Activated T-cell treated with anti-CD3 and anti-CD28 coated beads for 4 hours (primary cell): ENCODE measurements around the gene PAPPA2.

Source experiments
- DNase-seq: peaks from one replicate; pipeline ENCODE4 v3.0.0-alpha.2; 2020

Gene PAPPA2

DNA sequence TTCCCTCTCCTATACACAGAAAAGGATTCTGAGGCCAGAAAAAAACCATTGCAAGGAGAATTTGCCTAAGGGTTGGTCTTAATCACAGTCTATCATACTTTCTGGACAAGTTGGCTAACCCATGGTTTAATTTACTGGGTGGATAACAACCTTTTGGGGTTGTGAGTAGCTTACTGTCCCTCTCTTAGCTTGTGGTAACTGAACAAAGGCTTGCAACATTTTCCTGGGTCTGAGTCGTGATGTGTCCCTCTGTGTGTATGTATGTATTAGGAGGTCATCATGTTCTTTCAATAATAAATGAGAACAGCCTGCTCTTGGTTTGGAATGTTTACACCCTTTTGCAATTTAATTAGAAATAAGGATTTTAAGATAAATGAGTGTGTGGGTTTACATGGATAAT, 36.7 kb downstream of the PAPPA2 start:
- no peak for DNase-seq

DNA sequence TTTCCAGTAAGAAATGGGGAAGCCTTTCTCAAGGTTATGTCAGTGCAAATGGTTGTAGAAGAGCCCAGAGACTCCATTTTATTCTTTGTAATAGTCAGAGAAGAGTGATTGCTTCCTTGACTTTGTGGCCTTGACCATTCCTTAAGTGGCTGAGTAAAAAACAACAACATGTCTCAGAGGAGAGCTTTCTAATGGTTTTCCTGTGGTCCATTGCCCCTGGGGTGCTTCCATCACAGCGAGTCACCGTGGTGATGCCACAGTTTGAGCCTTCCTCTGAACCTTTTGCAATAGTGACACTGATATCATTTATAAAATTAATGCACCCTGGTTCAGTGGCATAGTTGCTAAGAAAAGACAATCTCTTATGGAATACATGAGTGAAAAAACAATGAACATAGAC, 38.6 kb downstream of the PAPPA2 start:
- no peak for DNase-seq

DNA sequence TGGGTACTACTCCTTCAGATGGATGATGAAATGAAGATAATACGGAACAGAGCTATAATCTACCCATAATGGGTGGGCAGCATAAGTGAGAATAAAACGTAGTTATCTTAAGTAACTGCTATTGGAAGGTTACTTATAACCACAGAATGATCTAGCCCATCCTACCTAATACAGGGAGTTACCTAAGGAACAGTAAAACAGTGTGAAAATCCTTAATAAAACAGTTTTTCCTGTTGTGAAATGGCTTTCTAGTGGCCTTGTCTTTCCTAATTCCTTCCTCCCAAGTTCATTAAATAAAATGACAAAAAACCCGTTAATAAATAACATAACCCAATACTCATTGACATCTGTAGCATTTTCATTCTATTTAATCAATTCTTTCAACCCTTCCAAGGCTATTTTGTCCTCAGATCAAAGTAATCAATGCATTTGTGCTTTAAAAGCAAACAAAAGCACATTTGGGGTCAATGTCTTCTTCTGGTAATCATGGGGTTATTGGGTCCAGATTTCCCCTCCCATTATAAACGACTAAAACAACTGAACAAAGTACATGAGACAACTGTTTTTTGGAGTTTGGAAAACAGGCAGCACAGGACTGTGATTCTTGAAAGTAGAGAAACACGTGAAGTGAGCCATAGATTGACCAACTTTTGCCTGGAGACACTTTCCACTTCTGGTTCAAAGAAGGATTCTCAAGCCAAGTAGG, 42.0 kb downstream of the PAPPA2 start:
- DNase-seq: no peak

DNA sequence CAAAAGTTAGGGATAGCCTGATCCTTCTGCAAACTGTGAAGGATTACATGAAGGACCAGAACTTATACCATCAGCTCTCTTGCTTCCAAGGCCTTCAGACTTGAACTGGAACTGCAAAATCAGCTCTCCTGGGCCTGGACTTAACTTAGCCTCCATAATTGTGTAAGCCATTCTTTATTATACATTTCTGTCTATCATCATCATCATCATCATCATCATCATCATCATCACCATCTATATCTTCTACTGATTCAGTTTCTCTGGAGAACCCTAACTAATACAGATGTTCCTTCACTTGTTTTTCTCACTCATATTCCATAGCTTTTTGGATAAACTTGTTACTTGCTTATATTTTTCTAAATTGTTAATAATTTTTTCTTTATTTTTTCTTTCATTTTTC, 50.0 kb downstream of the PAPPA2 start:
- no peak for DNase-seq

DNA sequence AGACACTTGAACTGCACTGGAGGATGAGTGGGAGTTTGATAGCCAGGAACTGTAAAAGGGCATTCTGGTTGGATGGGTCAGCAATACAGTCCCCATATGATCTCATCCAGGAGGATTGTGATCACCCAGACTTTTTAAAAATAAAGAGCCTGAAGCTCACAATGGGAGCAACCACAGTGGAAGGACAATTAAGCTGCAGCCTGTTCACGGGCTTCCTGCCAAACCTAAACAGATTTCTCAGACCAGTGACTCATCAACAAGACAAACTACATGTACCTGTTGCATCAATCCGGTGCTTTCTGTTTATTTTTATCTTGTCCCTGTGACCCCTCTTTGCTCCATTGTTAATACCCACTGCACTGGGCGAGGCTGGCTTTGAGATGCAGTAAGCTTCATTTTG, 52.3 kb downstream of the PAPPA2 start:
- no peak for DNase-seq

DNA sequence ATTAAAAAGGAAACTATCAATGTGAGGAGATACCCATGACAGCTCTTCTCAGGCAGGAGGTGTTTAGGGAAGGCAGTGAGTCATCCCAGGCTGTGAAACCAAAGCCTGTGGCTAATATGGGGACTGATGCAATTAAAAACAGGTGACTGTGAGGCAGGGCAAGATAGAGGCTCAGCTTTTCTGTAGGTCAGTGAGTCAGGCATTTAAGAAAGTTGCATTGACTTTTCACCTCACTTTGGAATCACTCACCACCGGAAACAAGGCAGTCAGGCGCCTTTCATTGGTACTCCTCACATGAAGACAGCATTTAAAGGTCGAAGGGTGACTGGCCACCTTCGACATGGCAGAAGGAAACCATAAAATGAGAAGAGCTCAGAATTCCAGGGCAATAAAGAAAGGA, 54.5 kb downstream of the PAPPA2 start:
- DNase-seq: no peak

DNA sequence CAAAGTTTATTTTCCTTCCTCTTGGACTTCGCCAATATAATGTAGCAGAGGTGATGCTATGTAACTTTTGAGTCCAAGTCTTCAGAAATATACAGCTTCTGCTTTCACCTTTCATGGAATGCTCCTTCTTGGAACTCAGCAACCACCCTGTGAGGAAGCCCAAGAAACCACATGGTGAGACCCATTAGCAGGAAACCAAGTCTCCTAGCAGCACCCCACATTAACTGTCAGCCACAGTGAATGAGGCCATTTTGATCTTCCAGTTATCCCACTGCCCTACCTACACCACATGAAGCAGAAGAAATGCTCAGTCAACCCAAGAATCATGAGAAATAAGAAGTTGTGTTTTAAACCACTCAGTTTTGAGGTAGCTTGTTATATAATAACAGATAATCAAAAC, 58.2 kb downstream of the PAPPA2 start:
- DNase-seq: no peak

DNA sequence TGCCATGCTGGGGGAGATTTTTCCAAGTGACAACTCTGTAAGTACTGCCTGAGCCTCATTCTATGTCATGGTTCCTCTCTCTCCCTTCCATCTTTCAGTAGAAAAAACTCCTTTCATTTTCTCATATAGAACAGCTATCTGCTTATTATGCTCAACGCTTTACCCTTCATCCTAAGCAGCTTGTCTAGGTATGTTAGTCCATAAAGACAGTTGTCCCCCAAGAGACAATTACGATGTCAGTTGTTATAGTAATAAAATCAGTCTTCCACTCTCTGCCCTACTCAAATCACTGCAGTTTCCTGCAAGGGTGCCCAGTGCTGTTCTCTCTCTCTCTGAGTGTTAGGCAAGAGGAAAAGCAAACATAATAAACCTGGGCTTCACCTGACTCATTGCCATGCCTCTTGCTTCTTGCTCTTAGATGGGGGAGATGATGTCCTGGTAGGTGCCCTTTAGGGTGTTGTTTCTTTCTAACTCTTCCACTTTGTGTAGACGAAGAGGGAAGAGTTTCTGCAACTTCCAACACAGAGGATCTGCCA, 59.4 kb downstream of the PAPPA2 start:
- no peak for DNase-seq

DNA sequence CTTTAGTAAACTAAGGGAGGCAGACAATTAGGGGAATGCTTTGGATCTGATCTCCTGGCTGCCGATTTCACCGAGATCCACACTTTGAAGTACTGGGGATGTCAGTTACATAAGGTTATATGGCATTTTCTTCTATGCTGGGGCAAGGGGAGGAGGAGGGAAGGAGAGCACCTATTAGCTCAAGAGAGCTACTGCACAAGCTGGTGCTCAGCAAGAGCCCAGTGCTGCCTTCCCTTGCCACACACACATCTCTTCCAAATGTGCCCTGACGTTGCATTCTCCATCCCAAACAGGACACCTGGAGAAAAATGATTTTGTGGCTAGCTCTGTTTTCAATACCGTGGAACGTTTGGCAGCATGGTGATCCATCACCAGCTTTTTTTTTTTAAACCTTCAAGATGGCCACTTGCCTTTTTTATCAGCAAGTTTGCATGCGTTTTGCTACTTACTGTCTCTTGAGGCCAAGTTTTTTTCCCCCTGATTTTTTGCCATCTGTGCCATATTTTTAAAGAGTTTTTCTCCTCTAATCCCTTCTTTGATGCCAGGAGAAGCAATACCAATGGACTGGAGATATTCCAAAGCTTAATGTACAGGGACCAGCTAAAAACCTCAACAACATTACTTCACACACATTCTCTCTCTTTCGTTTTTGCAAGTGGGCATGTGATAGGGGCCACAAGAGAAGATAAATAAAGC, 66.6 kb downstream of the PAPPA2 start:
- no peak for DNase-seq

DNA sequence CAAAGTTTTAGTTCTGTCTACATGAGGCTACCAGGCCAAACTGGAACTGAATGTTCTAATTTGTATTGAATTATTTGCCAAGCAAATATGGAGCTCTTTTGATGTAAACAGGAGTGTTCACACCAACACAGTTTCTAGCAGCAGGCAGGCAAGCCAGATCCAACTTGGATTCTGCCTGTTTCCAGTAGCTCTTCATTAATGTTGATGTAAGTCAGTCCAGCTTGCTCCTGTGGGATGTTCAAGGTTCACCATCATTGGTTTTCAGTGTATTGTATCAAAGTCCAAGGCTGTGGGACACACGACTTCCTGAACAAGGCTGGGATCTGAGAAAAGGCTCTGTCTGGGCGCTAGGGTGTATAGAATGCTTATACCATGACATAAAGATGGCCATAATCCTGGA, 68.1 kb downstream of the PAPPA2 start:
- DNase-seq: no peak

DNA sequence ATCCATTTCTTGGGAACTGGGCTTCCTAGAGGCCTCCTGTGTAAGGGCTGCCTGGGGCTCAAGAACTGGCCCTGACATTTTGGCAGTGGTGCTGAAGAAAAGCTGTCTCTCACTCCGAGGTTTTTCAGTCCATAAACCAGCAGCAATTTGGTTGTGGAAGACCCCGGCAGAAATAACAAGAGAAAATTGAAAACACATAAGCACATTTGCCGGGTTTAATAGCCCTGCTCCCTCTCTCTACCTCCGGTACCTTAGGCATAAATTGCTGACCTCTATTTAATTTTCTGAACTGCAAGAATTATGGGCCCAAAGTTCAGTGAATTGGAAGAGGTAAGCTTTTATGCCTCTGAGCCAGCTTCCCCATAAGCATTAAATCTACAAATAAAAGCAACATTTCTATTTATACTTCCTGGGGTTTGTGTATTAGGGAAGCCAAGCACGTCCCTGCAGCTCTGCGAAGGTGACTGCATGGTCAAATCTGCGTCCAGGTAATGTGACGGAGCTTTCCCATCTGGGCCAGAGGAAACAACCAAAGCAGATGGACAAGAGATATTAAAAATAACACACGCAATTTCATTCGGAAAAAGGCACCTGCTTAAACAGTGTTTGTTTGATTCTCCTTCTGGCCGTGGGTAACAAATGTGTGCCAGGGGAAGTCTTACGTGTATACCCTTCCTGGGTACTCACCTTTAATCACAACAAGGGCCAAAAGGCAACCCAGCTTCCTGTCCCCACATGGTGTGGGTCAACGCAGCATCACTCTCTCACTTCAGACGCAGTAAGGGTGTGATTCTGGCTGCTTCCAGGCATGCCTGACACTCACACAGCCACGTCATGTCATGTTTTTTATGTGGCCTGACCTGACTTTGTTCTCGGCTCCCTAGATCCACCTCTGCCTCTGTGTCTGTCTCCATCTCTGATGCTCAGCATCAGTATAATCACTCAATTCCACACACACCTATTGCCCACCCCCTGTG, 69.2 kb downstream of the PAPPA2 start:
- no peak for DNase-seq

DNA sequence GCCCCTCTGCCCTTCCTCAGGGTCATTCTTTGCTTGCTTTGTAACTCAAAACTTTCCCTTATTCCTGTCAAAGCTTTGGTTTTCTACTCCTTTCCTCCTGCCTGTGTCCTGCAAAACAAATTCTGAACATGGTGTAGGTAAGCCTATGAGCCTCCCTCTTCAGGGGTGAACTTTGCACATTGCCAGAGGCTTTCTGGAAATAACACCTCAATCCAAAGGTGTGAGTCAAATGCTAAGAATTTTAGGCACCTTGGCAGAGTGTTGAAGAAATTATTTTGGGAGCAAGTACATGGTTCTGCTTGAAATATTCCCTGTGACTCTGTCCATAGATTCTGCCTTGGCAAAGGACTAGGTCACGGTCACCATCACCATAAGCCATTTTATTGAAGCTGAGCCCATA, 70.0 kb downstream of the PAPPA2 start:
- no peak for DNase-seq

DNA sequence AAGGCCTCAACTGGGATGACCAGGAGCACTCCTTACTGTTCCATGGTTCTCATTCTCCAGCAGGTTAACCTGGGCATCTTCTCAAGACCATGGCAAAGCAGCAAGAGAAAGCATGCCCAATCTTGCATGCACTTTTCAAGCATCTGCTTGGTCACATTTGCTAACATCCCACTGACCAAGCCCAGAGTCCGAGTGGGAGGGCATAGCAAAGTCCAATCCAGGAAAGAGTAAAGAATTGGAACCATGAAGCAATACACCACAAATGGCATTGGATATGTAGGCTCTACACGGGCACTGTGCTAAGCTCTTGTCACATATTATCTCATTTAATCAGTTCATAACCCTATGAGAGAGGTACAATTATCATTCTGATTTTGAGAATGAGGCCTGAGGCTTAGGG, 73.6 kb downstream of the PAPPA2 start:
- no peak for DNase-seq

DNA sequence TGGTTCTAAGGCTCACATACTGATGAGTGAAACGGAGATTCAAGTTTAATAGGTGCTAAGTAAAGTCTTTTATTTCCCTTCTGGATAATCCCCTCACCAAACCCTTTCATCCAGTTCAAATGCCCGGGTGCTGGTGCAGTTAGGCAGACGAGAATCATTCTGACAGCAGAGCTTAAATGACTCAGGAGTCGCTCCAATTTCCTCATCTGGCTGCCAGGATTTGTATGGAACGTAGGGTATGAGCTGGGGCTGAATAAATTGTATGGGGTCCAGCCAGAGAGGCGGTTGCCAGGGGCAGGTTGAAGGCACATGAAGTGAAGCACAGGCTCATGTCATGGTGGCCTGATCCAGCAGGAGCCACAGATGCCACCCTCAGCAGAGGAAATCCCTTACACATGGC, 76.0 kb downstream of the PAPPA2 start:
- no peak for DNase-seq

DNA sequence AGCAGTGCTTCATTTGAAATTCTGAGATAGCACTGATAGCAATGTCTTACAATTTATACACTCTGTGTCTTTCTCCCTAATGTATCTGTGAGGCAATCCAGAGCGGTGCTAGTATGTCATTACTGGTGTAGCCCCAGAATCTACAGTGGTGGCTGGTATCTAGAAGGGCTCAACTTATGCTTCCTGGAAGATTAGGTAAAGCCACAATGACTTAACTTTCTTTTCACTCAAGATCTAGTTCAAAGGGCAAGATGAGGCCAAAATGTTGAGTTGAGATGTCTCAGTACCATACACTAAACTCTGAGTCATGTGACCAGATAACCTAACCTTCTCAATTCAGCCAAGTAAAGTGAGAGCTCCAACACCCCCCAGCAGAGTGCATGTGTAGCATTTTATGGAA, 77.5 kb downstream of the PAPPA2 start:
- no peak for DNase-seq

DNA sequence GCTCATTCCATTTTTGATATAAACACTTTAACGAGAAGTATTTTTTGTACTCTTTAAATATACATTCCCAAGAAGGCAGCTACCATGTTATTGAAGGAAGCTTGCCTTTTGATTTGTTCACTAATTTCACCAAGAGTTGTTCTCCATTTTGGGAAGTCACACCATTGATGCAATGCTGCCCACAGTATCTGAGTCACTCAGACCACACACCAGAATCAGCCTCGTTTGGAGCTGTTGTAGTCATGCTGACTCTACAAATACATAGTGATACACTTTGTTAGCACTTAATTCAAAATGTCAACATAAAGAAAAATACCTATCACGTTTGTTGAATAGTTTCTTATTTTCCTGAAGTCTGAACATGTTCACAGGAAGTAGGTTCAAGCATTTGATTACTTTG, 78.7 kb downstream of the PAPPA2 start:
- no peak for DNase-seq

DNA sequence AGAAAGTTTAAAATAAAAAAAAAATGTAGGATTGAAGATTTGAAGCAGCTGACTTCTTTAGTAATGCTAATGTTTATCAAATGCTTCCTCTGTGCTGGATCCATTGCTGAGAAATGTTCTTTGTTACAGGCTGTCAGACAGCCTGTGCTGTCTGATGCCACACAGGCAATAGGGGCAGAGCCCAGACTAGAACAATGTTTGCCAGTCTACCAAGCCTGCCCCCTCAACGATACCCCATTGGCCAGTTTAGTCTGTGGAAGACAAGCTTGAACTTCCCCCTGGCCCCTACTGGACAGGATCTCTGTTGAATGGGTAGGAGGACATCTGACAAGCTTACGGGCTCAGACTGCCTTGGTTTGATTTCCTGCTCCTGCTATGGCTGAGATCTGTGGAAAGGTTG, 79.4 kb downstream of the PAPPA2 start:
- DNase-seq: no peak

DNA sequence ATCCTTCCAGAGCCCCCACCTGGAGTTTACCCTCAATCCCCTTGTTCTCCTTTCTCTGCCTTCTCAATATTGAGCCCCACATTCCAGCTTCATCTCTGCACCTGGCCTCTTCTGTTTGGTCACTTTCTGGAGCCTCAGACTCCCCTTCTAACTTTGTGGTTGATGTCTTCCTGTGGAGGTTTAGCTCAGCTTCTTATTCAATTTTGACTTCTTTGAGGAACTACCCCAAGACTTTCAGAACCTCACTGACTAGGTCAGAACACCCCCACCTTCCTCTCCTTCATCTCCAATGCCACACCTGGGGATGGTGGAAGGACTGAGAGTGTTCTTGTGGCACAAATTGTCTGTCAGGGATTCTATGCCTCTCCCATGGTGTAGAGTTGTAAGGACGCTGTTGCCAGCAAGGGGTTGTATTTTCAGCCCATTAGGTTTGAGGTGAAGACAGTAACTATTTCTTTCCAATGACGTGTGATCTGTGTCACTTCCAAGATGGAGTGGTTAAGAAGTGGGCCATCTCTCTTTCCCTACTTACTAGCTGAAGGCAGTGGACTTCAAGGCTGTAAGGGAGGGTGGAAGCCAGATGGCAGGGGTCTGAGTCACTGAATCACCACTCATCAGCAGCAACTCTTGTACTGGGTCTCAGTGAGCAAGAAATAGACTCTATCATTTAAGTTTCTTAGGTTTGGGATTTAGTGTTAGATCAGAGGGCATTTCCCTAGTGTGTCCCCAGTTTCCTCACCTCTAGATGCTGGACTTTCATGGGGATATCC, 80.6 kb downstream of the PAPPA2 start:
- no peak for DNase-seq

DNA sequence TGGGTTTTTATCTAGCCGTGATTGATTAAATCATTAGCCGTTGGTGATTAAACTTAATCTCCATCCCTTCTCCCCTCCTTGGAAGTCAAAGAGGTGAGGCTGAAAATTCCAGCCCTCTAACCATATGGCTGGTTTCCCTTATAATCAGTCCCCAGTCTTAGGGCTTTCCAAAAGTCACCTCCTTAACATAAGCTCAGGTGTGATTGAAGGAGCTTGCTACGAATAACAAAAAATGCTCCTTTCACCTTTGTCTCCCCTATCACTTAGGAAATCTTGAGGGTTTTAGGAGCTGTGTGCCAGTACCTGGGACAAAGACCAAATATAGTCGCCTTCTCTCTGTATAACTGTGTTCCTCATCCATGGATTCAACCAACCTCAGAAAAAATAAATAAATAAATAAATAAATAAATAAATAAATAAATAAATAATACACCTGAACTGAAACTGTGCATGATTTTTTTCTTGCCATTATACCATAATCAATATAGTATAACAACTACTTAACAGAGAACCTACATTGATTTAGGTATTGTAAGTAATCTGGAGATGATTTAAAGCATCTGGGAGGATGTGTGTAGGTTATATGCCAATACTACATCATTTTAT, 82.2 kb downstream of the PAPPA2 start:
- DNase-seq: no peak

DNA sequence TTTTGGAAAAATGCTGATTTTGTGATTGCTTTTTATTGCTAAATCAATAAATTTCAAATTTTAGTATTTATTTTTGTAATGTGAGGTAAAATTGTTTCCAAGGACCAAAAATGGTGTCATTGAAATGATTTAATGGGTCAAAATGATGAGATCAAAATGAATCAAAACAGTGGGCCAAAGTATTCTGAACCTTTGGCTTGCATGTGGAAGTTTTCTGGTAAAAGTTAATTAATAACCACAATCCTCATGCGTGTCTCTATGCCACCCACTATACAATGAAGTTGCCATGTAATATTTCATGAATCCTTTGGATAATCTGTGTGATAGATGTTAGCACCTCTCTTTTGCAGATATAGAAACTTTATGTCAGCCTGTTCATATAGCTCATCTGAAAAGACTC, 83.8 kb downstream of the PAPPA2 start:
- no peak for DNase-seq

DNA sequence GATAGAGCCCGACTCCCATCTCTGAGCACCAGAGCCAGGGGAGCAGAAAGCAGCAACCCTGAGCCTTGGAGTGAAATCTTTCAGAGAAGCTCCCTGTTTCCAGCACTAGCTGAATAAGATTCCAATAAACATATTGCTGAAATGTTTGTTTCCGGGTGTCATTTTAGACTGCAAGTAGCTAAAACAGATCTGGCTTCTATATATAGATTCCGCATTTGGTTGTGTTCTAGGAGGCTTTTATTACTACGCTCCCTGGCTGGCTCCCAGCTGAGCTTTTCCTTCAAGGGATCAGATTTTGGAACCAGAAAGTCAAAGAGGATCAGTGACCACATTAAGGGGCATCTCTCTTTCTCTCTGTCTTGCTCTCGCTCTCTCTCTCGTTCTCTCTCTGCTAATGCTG, 88.2 kb downstream of the PAPPA2 start:
- DNase-seq: no peak
